Effector CD4-positive, alpha-beta T cell (primary cell): ENCODE results near the gene KCNG4.

Source experiments
- DNase-seq: peaks from one replicate; pipeline ENCODE4 v3.0.0-alpha.2; 2020

KCNG4 gene

DNA sequence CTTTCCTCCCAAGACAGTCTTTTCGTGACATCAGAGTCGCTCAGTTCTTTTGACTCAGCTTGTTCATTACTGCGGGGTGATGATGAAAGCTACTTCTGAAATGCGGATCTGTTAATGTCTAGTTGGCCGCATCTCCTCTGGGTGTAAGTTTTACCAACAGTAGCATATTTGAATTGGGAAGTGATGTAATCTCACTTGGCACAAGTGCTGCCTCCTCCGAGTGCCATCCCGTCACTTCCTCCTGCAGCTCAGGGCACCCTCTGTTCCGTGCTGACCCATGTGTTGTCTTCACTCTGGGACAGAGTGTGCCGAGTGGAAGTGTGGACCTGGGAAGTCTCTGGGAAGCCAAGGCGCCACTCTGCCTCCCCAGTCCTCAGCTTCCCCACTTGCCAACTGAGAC is 40.0 kb downstream of the KCNG4 start:
- no peak for DNase-seq

DNA sequence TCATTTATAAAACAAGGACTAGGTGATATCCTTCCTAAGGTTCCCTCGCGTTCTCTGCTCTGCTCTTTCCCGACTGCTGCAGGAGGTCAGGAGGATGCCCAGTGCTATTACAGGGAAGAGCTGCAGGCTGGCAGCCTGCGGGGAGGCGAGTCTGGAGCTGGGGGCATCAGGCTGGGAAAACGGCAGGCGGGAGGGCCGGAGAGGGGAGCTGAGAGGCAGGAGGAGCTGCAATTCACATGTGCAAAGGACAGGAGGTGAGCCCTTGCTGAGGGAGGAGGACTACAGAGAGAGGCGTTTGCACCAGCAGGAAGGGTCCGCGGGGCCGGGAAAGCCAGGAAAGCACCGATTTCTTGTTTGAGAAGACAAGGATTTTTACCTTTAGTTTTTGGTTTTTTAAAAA is 40.7 kb downstream of the KCNG4 start:
- no peak for DNase-seq

DNA sequence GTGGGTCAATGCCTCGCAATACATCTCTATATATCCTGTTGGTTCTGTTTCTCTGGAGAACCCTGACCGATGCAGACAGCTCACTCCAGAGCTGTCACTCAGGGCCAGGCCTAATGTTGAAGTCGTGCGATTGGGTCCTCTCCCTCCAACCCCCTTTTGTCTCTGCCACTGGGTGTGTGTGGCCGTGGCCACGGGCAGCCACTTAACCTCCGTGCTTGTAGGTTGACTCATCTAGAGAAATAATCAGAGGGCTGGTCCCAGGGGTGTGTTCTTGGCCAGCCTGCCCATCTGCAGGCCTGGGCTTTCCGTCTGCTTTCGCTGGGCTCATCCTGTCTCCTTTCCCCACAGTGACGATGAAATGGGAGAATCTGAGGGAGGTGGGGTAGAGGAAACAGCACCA is 41.4 kb downstream of the KCNG4 start:
- no peak for DNase-seq

DNA sequence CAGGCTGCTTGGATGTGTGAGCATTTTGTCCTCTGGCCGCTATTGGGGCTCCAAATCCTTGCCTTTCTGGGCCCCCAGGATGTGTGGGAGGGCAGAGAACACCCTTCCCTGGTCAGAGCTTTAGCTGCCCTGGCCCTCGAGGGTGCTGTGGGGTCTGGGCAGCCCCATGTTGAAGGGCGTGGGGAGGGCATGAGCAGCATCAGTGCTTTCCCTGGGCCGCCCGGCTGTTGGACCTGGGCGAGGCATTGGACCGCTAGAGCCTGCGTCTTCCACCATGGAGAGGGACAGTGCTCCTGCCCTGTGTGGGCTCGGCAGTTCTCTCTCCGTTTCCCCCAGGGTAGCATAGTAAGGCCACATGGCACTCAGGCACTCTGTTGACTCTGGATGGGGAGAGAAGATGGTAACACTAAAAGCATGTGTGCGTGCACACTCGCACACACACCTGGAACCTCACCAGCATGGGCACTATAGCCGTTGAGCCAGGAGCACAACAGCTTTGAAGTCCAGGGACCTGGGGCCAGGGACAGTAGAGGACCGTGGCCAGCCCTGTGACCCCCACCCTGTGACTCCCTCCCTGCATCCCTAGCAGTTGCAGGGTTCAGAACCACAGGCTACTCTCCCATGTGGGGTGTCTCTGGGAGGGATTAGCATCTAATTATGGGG is 42.2 kb downstream of the KCNG4 start:
- DNase-seq = no peak

DNA sequence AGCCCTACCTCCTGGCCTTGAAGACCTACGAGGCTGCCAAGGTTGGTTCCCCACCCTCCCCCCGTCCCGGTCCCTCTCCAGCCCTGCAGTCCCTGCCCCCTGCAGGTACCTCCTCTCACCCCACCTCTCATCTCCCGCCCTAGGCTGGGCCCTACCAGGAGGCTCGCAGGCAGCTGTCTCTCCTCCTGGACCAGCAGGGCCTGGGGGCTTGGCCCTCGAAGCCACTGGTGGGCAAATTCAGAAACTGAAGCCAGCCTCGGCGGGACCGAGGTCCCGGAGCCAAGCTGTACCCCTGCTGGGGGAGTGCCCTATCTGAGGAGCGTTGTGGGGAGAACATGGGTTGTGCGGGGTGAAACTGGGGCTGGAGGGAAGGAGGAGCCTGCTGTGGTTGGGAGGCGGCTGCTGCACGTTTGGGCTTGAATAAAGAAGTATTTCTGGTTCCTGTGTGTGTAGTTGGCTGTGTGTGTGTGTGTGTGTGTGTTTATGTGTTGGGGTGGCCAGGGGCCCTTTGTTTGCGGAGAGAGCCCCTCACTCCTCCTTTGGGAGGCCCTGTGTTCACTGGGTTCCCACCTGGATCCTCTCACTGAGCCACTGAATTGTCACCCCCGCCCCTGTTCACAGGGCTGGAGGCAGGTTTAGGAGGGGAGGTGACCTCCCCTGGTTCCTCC is 43.0 kb downstream of the KCNG4 start:
- no peak for DNase-seq

DNA sequence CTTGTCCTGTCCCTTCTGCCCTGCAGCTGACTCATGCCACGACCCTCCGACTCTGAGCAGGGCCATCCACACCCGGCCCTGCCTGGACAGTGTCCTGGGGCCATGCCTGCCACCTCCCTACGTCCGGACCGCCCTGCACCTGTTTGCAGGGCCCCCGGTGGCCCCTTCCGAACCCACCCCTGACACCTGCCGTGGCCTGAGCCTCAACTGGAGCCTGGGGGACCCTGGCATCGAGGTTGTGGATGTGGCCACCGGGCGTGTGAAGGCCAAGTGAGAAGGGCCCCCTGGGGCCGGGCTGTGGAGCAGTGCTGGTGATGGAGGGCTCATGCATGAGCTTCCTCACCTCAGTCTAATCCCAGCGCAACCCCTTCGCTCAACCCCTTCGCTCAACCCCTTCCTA is 43.7 kb downstream of the KCNG4 start:
- DNase-seq = no peak

DNA sequence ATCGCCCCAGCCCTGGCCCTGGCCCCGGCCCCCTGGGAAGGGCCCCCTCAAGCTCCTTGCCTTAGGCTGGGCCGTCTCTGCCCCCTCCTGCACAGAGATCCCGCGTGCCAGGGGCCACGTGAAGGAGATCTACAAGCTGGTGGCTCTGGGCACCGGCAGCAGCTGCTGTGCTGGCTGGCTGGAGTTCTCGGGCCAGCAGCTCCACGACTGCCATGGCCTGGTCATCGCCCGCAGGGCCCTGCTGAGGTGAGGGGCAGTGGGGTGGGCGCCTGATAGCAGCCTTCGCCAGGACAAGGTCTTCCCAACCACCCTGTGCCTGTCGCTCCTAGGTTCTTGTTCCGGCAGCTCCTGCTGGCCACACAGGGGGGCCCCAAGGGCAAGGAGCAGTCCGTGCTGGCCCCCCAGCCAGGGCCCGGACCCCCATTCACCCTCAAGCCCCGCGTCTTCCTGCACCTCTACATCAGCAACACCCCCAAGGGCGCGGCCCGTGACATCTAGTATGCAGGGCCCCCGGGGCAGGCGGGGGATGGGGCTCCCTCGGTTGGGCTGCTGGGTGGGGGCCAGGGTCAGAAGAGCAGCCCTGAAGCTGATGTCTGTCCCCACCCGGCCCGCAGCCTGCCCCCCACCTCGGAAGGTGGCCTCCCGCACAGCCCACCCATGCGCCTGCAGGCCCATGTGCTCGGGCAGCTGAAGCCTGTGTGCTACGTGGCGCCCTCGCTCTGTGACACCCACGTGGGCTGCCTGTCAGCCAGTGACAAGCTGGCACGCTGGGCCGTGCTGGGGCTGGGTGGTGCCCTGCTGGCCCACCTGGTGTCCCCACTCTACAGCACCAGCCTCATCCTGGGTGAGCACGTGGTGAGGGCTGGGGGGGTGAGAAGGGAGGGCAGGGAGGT is 44.4 kb downstream of the KCNG4 start:
- no peak for DNase-seq

DNA sequence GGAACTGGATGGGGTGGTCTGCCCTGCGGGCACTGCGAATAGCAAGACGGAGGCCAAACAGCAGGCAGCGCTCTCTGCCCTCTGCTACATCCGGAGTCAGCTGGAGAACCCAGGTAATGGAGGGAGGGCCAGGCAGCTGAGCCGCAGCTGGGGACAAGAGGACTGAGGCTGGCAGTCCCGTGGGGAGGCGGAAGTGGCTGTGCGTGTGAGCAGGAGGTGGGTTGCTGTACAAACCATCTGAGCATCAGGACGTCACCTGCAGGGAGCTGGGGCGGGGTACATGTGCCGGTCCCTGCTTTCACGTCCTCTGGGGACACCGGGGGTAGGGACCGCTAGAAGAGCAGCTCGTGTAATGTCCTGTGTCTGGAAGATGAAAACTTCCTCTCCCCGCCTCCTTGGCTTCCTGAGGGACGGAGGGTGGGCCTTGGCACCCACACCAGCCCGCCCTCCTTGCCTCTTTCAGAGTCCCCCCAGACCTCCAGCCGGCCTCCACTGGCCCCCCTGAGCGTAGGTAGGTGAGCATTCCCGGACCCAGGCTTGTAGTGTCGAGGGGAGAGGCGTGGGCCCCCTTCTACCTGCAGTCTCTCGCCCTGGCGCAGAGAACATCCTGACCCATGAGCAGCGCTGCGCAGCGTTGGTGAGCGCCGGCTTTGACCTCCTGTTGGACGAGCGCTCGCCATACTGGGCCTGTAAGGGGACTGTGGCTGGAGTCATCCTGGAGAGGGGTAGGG is 45.2 kb downstream of the KCNG4 start:
- no peak for DNase-seq

DNA sequence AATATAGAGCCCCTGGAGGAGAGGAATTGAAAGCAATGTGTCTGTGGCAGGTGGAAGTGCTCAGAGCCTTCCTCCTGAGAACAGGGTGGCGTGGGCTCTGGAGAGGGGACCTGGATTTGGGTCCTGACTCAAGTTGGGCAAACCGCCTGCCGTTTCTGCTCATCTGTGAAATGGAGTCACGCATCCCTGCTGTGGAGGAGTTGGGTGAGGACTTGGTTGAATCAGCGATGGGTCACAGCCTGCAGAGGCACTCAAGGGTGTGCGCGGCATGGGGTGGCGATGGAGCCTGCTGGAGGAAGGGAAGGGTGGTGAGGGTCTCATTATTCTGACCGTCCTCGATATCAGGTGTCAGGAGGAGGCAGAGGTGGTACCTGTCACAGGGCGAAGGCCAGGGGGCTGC is 45.8 kb downstream of the KCNG4 start:
- DNase-seq = no peak

DNA sequence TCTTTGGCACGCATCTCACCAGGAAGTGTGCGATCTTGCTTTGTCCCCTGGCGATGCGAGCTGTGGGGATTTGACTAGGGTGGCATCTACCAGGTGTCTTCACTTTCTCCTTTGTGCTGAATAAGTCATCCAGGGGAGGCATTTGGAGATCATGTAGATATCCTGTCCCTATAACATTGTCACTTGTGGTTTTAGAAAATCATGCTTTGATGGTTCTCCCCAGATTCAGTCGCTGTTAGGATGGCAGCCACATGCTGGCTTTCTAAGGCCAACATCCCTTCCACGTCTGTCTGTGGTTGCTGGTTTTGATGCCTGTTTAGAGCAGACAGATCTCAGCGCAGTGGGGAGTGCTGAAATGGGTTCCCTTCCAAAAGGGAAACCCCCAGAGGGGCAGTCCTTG is 46.3 kb downstream of the KCNG4 start:
- no peak for DNase-seq

DNA sequence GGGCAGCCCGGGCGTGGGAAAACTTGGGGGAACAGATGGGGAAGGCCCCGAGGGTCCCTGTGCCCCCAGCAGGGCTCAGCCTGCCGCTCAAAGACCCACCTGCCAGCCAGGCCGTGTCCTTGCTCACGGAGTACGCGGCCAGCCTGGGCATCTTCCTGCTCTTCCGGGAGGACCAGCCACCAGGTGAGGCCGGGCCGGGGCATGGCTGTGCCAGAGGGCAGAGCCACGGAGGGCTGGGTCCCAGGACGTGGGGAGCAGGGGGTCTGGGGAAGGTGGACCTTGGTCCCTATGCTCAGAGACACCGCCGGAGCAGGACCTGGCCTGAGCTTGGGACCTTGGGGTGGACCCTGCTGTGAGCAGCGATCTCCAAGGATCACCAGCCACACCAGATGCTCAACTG is 48.3 kb downstream of the KCNG4 start:
- no peak for DNase-seq

DNA sequence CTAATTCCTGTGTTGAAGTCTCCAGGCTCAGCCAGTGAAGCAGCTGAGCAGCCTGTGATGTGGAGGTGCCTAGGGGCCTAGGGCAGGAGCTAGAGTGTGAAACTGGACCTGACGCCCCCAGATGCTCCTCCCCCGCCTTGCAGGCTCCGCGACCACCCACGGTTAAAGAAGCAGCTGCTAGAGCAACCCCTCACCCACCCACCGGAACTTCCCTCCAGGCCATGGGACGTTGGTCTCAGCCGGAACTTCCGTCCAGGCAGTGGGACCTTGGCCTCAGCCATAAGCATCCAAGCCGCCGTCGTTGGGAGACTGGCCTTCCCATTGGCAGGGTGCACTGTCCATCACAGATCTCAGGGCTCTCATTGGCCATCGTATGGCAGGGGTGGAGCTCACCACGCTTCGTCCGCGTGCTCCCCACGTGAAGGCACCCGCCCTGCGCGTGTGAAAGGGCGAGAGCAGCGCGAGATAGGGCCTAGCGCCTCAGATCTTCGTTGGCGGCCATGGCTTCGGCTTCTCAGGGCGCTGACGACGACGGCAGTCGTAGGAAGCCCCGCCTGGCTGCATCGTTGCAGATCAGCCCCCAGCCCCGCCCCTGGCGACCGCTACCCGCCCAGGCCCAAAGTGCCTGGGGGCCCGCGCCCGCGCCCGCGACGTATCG is 49.0 kb downstream of the KCNG4 start, which contains the start of gene ADAD2:
Gene ADAD2 (plus strand): TSS at position 427 of the 658 bp plus-strand sequence. CDS start 74 bp downstream, at position 501.
- no peak for DNase-seq

DNA sequence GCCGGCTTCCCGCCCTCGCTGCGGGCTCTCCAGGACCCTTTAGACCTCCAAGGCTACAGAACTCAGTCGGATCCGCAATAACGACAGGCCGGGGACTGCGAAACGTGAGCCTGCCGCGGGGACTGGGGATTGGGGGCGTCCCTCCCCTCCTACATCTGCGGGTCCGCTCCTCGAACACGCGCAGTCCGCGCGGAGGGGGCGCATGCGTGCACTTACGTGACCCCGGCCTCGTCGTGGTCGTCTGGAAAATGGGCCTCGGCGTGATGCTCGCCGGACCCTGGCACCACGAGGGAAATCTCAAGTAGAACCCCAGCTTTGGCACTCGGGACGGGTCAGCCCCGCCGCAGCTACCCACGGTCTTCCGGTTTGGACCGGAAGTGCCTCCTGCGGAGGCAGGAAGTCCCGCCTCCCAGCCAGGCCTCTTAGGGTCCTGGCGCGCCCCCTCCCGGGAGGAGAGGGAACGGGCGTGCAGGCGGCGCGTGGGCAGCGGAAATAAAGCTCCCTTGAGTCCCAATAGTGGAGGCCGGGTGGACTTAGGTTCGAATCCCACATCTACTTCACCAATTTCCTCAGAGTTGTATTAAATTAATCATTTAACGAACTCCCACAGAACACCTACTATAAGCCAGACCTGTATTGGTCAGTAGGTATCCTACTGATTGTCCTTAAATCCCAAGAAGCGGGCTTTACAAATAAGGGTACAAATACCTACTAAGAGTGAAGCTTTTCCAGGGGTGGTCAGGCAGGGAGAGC is 53.0 kb downstream of the KCNG4 start, which contains the start of gene TAF1C:
Gene TAF1C (minus strand): TSS at position 373 of the 753 bp plus-strand sequence. CDS start 2,069 bp downstream, outside the sequence.
- DNase-seq = peak; percentile 82

DNA sequence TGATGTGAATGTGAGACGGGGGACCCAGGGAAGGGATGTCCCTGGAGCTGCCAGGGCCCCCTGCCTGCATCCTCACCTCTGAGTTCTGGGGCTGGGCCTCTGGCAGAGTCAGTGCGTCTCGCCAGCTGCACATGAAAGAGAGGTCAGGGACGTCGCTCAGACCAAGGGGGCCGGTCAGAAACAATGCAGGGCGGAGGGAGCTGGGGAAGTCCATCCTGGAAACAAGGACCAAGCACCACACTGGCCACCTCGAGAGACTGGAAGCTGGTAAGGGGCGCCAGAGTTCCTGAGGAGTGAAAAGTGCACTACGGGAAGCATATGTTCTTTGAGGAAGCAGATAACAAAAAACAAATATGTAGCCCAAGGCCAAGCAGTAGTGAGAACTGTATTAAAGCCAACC is 55.0 kb downstream of the KCNG4 start:
- DNase-seq = no peak

DNA sequence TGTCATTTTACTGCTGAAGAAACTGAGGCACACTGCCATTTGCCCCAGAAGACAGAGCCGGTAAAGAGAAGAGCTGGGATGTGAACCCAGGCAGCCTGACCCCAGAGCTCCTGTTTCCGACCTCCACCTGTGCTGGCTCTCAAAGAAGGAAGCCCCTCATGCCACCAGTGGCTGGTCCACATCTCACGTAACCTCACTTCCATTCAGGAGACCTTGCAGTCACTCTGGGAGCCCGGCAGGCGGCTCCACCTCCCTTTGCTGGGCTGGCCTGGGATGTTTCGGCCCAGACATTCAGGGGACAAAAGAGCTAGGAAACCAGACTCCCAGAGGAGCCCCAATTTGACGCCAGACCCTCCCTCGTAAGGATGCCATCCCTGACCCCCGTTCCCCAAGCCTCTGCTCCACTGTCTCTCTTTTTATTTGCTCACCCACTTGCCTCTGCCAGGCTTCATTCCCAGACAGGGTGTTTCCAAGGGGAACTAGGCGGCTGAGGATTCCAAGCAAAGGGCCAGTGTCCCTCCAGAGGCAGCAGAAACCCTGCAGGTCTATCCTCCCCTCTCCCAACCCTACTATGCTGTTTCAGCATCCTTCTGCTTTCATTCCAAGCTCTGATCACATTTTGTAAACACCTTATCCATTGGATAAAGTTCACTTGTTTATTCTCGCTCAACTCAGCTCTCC is 55.8 kb downstream of the KCNG4 start:
- no peak for DNase-seq

DNA sequence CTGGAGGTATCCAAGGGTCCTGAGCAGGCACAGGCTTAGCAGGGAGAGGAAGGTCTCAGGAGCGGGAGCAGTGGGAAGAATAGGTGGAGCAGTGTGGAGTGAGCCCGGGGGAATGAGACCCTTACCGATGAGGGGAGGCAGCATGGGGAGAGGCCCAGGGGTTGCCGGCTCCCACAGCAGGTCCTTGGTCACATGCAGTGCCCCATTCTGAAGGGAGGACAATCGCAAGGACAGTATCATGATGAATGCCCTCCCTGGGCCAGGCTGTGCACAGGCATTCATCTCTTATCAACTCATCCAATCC is 56.3 kb downstream of the KCNG4 start:
- DNase-seq = no peak

DNA sequence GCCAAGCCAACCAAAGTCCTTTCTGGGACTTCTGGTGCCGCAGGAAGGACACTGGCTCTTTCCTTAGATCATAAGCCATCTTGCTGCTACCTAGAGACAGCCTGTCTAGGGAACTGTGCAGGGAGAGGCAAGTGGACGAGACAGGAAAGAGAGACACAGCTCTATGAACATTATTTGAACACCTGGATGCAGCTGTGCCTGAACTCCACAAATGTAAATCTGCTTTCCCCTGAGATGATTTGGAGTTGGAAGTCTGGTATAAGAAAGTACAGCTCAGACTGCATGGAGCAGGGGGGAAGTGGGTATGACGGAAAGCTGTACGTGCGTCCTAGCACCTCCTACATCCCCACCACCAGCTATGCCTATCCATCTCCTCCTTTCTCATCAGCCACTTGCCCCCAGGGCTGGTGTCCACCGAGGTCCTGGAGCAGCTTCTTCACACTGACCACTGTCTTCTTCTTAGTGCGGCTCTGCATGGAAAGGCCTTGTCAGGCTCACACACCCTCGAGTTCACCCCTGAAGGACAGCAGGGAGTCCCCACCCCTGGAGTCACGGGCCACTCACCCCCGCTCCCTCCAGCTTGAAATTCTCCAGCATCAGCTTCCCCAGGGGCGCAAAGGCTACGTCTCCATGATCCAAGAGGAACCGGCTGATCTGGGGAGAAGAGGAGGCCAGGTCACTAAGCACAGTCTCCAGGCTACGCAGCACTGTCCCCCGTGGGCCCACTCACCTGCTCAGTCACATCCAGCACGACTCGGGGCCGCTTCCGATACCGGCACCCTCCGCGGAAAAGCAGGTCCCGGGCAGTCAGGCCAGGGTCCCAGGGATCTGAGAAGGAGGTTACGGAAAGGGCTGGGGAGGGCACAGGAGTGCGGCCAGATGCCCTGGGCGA is 56.9 kb downstream of the KCNG4 start:
- DNase-seq = no peak

DNA sequence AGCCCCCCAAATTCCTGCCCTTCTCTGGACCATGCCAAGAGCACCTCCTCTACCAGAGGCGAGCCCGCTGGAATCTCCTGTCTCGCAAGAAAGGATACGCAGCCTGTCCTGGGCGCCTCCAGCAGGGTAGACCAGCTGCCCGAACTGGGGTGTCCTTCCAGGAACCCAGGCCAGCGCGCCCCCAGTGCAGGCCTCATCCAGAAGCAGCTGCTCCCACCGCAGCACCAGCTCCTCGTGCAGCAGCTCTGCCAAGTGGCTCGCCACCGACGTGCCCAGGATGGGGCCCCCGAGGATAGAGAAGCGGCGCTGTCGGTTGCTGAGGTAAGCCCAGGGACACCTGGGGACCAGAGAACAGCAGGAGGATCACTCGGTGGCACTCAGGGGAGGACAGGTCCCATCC is 57.7 kb downstream of the KCNG4 start:
- no peak for DNase-seq

DNA sequence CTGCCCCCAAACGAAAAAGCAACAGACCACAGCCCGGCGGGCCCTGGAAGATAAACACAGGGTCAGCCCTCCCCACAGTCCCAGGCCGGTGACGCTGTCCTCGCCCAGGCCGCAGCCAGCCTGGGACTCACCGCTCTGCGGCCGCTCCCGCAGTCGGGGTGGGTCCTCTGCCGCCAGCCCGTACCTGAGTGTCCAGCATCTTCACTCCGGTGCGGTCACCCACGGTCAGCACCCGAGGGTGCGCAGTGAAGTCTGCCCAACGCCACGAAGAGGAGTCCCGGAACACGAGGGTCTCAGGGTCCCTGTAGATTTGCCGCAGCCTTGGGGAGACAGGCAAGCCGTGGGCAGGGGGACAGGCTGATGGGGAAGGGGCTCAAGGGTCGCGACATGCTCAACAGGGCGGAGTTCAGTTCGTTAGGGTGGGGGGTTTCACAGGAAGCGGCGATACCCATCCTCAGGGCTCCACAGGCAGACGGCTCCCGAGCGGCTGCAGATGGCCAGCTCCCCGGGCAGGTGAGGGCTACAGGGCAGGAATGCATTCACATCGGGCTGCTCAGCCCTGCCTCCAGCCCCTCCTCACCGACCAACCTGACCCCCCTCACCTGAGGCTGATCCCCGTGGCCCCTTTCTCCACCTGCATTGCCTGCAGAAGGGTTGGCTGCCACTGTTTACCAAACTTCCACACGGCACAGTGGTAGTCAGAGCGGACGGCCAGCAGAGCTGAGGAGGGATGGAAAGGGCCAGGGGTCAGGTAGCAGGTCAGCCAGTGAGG is 58.5 kb downstream of the KCNG4 start:
- no peak for DNase-seq
